NB4 (cell line): ENCODE data around the gene DGKD.
"Not testable (repeated sequence)": the region's sequence is repeated elsewhere in the genome, so short reads cannot be mapped to it uniquely, and the experiment has no call there.

Experiments used
- MAX ChIP-seq: IDR thresholded peaks from 2 replicates; pipeline ENCODE4 v1.6.1; 2011; ENCODE audit warnings: low read depth, low read length
- POLR2A ChIP-seq: IDR thresholded peaks from 2 replicates; pipeline ENCODE4 v1.6.1; 2011; ENCODE audit warnings: mild to moderate bottlenecking; ENCODE audit not compliant: insufficient read length; ENCODE audit errors: extremely low read depth
- TF ChIP-seq, protein P1 (sequence below): IDR thresholded peaks from one replicate; pipeline ENCODE4 v1.5.1; 2012; ENCODE audit warnings: low read depth, low read length

DNA sequence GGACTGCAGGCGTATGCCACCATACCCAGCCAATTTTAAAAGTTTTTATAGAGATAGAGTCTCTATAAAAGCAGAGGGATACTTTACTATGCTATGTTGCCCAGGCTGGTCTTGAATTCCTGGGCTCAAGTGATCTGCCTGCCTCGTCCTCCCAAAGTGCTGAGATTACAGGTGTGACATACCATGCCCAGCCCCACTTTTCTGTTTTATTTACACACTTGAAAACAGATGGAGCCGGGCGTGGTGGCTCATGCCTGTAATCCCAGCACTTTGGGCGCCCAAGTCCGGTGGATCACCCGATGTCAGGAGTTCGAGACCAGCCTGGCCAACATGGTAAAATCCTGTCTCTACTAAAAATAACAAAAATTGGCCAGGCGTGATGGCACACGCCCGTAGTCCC is 20.5 kb downstream of the DGKD start:
- not testable (repeated sequence) for TF ChIP-seq MAX, POLR2A
- TF ChIP-seq, protein P1, sequence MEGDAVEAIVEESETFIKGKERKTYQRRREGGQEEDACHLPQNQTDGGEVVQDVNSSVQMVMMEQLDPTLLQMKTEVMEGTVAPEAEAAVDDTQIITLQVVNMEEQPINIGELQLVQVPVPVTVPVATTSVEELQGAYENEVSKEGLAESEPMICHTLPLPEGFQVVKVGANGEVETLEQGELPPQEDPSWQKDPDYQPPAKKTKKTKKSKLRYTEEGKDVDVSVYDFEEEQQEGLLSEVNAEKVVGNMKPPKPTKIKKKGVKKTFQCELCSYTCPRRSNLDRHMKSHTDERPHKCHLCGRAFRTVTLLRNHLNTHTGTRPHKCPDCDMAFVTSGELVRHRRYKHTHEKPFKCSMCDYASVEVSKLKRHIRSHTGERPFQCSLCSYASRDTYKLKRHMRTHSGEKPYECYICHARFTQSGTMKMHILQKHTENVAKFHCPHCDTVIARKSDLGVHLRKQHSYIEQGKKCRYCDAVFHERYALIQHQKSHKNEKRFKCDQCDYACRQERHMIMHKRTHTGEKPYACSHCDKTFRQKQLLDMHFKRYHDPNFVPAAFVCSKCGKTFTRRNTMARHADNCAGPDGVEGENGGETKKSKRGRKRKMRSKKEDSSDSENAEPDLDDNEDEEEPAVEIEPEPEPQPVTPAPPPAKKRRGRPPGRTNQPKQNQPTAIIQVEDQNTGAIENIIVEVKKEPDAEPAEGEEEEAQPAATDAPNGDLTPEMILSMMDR, result not testable (repeated sequence)
